Measurements from ENCODE around the gene SP7. TPM values are rescaled to one million over a fixed set of nuclear protein-coding genes. Genes with fewer than 3 reads are reported as not detected.
A peak's percentile ranks its signal among the peaks of the same experiment; 100 is the strongest.
"Not testable (repeated sequence)": the region's sequence is repeated elsewhere in the genome, so short reads cannot be mapped to it uniquely, and the experiment has no call there.

SP7 gene
- not detected for total RNA-seq

DNA sequence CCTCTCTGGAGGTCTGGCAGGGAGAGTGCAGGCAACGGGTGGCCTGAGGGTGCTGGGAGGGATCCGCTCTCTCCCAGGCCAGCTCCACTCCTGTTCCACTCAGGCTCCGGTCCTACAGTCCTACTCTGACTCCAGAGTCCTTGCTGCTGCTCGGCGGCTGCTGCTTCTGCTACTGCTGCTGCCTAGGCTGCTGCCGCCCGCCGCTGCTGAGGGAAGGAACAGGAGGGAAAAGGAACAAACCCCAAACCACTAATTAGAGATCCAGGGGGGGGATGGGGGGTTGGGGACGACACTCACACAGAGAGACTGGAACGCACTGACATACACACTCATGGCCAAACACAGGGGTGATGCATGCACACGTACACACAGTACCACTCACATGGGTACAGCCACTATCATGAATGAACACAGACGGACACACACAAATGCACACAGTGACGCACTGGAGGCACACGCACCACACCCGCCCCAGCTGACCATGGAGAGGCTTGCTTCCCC is at the start of gene SP7:
Gene SP7 (minus strand): TSS at position 174 of the 501 bp plus-strand sequence. CDS start 708 bp downstream, outside the sequence.
- DNase-seq: no peak

DNA sequence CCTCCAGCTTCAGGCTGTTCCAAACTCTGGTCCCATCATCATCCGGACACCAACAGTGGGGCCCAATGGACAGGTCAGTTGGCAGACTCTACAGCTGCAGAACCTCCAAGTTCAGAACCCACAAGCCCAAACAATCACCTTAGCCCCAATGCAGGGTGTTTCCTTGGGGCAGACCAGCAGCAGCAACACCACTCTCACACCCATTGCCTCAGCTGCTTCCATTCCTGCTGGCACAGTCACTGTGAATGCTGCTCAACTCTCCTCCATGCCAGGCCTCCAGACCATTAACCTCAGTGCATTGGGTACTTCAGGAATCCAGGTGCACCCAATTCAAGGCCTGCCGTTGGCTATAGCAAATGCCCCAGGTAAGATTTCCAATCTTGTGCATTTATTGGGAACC is 47.1 kb upstream of the SP7 start:
- no peak for DNase-seq

DNA sequence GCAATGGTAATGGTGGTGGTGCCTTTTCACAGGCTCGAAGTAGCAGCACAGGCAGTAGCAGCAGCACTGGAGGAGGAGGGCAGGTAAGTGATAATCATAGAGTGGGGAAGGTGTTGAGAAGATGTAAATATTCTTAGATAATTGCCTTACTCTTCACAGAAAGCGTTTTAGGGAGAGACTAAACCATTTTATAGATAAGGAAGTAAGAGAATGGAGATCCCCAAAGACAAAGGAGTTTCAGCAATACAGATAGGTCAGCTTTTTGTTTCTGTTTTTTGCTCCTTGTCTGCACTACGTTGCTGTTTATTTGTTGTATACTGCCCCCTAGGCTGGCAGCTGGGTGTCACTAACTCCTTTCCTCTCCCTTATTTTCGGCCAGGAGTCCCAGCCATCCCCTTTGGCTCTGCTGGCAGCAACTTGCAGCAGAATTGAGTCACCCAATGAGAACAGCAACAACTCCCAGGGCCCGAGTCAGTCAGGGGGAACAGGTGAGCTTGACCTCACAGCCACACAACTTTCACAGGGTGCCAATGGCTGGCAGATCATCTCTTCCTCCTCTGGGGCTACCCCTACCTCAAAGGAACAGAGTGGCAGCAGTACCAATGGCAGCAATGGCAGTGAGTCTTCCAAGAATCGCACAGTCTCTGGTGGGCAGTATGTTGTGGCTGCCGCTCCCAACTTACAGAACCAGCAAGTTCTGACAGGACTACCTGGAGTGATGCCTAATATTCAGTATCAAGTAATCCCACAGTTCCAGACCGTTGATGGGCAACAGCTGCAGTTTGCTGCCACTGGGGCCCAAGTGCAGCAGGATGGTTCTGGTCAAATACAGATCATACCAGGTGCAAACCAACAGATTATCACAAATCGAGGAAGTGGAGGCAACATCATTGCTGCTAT is 45.8 kb upstream of the SP7 start:
- peak; percentile 23 for DNase-seq

DNA sequence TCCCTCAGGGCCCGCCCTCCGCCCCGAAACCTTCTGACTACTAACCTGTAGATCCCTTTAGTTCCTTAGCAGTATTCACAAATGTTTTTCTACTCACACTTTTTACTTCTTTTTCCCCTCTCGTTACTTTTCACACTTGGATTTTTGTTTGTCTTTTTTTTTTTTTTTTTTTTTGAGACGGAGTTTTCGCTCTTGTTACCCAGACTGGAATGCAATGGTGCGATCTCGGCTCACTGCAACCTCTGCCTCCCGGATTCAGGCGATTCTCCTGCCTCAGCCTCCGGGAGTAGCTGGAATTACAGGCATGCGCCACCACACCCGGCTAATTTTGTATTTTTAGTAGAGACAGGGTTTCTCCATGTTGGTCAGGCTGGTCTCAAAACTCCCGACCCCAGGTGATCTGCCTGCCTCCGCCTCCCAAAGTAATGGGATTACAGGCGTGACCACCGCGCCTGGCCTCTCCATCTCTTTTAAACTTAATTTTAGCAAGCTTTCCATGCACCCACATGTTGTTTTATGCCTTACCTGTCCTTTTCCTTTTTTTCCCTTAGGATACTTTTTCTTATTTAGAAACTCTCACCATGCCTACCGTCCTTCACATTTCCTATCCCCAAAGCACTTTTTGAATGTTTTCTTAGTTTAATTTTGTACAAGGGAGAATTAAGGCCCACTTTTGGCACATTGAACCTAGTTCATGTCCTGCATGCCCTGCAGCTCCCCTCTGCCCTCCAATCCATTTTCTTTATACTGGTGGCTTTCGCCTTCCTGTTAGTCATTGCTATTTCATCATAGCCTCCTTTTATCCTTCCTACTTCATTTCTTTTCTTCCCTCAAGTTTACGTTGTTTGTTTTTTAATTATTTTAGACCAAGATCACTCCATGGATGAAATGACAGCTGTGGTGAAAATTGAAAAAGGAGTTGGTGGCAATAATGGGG is 44.9 kb upstream of the SP7 start:
- no peak for DNase-seq

DNA sequence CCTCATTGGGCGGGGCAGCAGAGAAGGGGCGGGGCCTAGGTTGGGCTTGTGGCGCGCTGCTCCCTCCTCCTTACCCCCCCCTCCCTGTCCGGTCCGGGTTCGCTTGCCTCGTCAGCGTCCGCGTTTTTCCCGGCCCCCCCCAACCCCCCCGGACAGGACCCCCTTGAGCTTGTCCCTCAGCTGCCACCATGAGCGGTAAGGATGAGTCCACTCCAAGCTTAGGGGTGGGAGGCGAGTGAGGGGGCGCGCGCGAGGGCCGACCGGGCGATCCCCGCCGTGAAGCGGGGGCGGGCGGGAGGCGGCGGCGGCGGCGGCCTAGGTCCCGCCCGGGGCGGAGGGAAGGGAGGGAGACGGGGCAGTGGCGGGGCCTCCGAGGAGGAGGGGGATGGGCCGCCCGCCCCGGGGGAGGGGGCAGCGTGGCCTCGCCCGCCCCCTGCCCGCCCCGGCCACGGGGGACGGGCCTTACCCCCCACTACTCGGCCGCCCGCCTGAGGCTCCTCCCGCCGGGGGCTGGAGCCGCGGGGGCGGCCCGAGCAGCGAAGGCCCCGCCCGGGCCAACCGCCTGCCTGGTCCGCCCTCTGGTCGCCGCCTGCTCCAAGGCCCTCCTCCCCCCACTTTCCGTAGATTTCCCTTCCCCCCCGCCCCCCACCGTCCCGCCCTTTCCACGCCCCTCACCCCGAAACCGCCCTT is 44.1 kb upstream of the SP7 start, which contains the start of gene SP1:
Gene SP1 (plus strand): TSS at position 73 of the 690 bp plus-strand sequence. CDS start 116 bp downstream, at position 189.
- DNase-seq: peak; percentile 75

DNA sequence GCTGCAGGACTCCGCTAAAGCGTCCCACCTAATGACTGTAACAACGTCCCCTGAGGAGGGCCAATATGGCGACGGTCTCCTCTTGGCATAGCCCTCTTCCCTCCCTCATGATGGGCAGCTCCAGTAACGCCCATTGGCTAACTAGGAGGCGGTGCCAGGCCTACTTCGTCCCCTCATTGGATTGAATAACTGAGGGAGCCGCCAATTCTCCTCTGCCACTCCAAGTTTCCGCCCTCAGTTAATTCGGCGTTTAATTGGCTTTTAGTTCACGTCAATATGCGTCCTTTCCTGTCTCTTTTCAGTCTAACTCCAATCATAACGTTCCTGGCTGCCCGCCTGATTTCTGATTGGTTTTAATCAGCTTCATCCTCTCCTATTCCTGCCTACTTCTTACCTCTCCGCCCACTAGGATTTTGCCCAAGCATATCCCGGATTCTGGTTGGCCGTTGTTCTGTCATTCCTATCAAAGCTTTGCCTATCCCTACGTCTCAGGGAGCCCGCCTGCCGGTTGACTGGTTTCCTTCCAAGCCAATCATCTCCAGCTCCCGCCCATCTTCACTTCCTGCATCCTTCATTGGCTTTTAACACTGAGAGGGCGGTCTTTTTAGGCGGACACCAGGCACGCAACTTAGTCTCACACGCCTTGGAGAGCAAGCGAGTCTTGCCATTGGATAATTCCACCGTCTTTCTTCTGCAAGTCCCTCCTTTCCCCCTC is 43.4 kb upstream of the SP7 start:
- peak; percentile 97 for DNase-seq

DNA sequence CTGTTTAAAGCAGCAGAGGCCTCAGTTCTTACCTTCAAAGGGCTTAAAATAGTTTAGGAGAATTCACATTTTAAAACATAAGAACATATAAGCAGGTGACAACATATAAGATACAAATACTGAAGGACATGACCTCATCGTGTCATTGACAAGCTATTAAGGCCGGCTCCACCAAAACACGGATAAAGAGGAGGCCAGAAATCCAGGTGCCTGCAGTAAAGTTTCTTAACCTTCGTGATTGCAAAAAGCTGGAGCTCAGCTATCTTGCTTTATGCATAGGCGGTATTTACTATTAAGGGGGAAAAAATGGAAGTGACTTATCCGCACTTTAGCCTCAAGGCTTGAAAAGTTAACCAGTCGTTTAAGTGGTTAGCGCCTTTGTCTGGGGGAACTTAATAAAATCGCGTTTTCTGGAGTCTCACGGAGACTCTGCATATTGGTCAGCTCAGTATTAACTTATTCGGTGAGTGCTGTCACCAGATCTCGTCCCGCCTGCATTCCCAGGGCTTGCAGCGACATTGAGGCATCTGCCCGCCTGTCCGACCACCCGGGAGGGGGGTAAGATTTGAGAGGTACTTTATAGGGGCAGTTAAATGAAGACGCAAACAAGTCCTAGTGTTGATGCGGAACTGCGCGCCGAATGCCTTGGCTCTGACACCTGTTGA is 42.7 kb upstream of the SP7 start:
- no peak for DNase-seq

DNA sequence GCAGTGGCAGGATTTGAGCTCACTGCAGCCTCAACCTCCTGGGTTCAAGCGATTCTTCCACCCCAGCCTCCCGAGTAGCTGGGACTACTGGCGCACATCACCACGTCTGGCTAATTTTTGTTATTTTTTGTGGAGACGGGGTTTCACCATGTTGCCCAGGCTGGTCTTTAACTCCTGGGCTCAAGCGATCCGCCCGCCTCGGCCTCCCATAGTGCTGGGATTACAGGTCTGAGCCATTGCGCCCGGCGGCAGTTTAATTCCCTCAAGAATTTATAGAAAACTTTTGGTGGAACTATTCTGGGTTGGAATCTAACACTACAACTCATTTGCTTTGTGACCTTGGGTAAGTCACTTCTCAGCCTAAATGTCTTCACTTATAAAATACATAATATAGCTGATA is 42.1 kb upstream of the SP7 start:
- no peak for DNase-seq

DNA sequence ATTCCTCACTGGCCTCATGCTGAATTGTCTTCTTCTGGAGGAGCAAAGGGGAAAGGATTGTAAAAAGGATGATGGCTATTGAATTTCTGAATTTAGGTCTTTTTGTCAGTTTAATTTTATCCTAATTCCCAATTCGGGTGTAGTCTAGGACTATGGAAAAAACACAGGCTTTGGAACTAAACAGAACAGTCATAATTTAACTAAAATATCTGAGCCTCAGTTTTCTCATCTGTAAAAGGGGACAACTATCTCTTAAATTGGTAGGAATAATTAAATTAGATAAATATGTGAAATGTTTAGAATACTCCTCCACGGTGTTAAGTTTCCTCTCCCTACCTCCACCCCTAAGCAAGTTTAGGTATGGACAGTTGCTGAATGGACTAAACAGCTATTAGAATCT is 40.6 kb upstream of the SP7 start:
- DNase-seq: no peak

DNA sequence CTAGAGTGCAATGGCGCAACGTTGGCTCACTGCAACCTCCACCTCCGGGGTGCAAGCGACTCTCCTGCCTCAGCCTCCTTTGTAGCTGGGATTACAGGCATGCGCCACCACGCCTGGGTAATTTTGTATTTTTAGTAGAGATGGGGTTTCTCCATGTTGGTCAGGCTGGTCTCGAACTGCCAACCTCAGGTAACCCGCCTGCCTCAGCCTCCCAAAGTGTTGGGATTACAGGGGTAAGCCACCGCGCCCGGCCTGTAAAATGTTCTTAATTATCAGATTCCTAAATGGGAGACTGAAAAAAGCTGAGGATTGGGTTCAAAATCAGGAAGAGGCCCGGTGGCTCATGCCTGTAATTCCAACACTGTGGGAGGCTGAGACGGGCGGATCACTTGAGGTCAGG is 38.1 kb upstream of the SP7 start:
- not testable (repeated sequence) for DNase-seq

DNA sequence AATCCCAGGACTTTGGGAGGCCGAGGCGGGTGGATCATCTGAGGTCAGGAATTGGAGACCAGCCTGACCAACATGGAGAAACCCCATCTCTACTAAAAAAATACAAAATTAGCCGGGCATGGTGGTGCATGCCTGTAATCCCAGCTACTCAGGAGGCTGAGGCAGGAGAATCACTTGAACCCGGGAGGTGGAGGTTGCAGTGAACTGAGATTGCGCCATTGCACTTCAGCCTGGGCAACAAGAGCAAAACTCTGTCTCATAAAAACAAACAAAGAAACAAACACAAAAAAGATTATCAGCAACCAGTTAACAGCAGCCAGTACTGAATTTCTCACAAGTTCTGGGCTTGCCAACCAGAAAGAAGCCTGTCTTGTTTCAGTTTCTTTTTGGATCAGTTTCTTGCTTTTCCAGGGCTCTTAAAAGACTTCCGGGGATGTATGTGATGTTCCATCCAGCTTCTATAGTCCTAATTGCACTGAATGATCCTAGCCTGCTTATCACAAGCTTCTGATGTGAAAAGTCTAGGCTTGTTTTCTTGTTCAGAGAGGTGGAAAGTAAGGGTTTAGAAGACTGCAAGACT is 37.5 kb upstream of the SP7 start:
- not testable (repeated sequence) for DNase-seq

DNA sequence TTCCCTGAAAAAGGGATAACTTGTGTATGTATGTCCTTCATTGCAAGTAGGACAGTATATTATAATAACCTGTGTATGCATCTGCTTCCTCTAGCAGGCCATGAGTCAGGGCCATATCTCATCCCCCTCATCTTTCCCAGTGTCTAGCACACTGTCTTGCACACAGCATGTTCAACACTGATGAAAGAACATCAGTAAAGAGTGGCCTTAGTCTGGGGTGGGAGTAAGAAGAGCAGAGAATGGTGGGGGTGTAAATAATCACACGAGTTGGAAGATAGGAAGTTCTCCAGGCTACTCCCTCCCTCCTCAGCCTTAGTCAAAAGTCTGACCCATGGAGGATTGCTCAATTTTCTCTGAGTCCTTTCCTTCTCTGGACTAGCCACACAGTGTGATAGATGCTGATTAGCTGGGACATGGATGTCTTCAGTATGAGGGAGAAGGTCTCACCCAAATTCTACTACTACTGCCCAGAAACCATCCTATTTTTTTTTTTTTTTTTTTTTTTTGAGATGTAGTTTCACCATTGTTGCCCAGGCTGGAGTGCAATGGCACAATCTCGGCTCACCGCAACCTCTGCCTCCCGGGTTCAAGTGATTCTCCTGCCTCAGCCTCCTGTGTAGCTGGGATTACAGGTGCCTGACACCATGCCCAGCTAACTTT is 29.2 kb upstream of the SP7 start:
- no peak for DNase-seq

DNA sequence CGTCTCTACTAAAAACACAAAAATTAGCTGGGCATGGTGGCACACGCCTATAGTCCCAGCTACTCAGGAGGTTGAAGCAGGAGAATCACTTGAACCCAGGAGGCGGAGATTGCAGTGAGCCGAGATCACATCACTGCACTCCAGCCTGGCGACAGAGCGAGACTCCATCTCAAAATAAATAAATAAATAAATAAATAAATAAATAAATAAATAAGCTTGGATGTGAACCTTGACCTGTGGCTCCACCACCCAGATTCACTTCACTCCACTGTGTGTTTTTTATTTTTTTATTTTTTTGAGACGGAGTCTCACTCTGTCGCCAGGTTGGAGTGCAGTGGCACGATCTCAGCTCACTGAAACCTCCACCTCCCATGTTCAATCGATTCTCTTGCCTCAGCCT is 25.5 kb upstream of the SP7 start:
- not testable (repeated sequence) for DNase-seq

DNA sequence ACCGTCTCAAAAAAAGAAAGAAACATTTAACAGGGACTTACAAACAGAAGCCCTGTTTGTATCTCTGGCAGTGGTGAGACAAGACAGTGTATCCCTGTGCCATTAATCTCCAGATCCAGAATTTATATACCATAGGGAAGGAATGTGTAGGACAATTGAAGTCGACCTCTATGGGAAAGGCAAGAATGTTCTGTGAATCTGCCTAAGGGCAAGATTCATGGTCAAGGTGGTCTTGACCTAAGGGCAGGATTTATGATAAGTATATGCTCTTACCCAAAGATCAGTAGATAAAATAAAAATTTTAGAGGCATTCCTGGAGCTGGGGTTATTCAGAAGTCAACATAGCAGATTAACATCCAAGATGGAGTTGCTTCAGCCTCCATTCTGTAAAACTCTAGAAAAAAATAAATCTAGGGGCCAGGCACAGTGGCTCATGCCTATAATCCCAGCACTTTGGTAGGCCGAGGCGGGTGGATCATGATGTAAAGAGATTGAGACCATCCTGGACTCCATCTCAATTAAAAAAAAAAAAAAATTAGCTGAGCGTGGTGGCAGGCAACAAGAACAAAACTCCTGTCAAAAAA is 22.8 kb upstream of the SP7 start:
- no peak for DNase-seq

DNA sequence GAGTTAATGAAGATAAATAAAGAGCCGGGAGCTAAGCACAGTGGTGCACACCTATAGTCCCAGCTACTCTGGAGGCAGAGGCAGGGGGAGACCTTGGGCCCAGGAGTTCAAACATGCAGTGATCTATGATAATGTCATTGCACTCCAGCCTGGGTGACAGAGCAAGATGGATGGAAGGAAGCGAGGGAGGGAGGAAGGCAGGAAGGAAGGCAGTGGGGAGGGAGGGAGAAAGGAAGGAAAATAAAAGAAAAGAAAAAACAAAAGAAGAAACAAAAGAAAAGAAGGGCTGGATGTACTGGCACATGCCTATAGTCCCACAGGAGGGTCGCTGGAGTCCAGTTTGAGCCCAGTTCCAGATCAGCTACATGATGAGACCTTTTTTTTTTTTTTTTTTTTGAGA is 19.0 kb upstream of the SP7 start:
- no peak for DNase-seq

DNA sequence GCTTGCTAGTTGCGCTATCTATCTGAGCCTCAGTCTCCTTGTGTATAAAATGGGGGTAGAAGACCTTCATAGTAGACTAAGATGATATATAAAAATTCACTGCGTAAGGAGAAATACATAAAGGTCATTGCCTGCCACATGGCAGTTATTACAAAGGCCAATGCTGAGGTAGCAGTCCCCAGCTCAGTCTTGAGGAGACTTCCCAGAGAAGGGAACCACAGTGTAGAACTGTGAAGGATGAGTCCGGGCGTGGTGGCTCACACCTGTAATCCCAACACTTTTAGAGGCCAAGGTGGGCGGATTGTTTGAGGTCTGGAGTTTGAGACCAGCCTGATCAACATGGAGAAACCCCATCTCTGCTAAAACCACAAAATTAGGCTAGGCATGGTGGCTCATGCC is 17.1 kb upstream of the SP7 start:
- DNase-seq: no peak

DNA sequence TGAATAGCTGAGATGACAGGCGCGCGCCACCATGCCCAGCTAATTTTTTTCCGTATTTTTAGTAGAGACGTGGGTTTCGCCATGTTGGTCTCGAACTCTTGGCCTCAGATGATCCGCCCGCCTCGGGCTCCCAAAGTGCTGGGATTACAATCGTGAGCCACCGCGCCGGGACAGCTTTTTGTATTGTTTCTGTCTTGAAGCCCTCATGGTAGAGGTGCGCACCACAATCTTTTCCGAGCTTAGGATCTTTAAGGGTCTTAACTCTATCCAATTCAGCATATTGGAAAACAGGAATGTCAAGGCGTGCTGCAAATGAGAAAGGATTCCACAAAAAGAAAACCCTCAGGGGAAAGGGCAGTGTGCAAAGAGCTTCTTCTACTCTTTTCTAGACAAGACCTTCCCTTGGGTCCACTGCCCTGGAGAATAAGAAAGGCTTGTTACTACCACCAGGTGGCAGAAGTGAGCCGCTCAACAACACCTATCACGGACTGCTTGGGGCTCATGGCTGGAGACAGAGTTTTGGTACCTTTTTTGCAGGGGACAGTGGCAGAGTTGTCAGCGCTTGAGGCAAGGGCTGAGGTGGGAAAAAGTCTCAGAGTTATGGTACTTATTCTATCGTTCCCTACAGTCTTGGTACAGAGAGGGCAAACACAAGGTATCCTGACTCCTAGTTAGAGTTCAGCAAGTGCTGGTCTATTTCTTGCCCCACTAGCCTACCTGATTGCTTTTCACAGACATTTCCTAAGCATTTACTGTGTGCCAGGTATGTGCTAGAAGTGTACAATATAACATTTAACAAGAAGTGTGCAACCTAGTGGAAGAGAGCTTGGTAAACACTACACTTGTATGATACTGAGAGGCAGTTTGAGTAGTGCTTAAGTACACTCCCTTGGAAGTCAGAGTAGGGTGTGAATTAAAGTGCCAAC is 16.4 kb upstream of the SP7 start:
- peak; percentile 80 for DNase-seq

DNA sequence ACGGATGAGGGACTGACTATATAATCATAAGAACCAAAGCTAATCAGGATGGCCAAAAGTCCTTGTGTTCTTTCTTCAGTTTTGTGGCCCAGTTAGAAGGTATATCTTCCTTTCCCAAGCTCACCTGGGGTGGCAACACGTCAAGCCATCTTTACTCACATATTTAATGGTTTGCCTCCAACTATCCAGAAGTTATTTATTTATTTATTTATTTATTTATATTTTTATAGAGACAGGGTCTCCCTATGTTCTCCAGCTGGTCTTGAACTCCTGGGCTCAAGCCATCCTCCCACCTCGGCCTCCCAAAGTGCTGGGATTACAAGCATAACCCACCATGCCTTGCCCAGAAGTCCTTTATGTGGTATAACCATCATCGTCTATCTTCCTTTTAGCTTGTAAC is 11.8 kb upstream of the SP7 start:
- no peak for DNase-seq

DNA sequence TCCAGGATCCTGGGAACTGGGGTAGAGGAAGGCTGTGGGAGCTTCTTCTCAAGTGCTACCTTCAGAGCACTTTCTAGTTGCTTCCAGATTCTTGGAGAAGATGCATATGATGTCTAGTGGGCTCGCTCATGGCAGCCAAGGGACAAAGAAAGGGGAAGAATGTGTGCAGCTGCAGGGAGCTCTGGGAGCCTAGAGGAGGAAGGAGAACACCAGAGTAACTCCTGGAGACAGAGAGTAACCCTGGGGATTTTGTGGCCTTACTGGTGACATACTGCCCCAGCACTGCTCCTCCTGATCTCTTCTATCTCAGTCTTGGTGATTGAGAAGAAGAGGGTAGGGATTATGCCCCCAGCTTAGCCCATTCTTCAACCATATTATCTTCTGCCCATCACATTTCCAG is 10.3 kb upstream of the SP7 start:
- no peak for DNase-seq
